CD4-positive, alpha-beta T cell treated with Interleukin-21 for 1 hour (primary cell): ENCODE results near the gene KLK7.

ENCODE experiments used
- DNase-seq: peaks from one replicate; pipeline ENCODE4 v3.0.0-alpha.2; 2020

KLK7 gene

GRCh38 chr19:50928831-50929230 lies 54.9 kb downstream of the KLK7 start:
- no peak for DNase-seq
